HEK293 (cell line): ENCODE measurements around the gene SETD1B.

Source experiments
- RBAK ChIP-seq: fragments of 450-650 bp; formaldehyde crosslinking; IDR thresholded peaks from 2 replicates; pipeline ENCODE4 v1.5.1; 2016; ENCODE audit warnings: missing biosample characterization, missing genetic modification characterization
- ZNF707 ChIP-seq: fragments of 450-650 bp; formaldehyde crosslinking; IDR thresholded peaks from 2 replicates; pipeline ENCODE4 v1.5.1; 2016; ENCODE audit warnings: missing biosample characterization, missing genetic modification characterization
- ZNF76 ChIP-seq: fragments of 450-650 bp; formaldehyde crosslinking; IDR thresholded peaks from 2 replicates; pipeline ENCODE4; 2016; ENCODE audit warnings: low read depth, missing biosample characterization, missing genetic modification characterization, borderline replicate concordance
- TF ChIP-seq, protein P1 (sequence below): fragments of 450-650 bp; formaldehyde crosslinking; IDR thresholded peaks from 2 replicates; pipeline ENCODE4 v1.5.1; 2016; ENCODE audit warnings: missing biosample characterization, missing genetic modification characterization

- TF ChIP-seq, protein P1, sequence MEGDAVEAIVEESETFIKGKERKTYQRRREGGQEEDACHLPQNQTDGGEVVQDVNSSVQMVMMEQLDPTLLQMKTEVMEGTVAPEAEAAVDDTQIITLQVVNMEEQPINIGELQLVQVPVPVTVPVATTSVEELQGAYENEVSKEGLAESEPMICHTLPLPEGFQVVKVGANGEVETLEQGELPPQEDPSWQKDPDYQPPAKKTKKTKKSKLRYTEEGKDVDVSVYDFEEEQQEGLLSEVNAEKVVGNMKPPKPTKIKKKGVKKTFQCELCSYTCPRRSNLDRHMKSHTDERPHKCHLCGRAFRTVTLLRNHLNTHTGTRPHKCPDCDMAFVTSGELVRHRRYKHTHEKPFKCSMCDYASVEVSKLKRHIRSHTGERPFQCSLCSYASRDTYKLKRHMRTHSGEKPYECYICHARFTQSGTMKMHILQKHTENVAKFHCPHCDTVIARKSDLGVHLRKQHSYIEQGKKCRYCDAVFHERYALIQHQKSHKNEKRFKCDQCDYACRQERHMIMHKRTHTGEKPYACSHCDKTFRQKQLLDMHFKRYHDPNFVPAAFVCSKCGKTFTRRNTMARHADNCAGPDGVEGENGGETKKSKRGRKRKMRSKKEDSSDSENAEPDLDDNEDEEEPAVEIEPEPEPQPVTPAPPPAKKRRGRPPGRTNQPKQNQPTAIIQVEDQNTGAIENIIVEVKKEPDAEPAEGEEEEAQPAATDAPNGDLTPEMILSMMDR (tag by site-specific recombination) = no peak
- TF ChIP-seq RBAK (tag by site-specific recombination) = no peak
- no peak for TF ChIP-seq ZNF707 (tag by site-specific recombination)
- TF ChIP-seq ZNF76 (tag by site-specific recombination) = no peak
Measured at GRCh38 chr12:121766290-121767039, 37.3 kb upstream of the SETD1B start.
